ENCODE results near the gene NPEPL1. TPM values are rescaled to one million over a fixed set of nuclear protein-coding genes. Genes with fewer than 3 reads are reported as not detected.

Gene NPEPL1
- total RNA-seq, 2 donors from 2014 or later: 31.4 to 38.2 TPM

DNA sequence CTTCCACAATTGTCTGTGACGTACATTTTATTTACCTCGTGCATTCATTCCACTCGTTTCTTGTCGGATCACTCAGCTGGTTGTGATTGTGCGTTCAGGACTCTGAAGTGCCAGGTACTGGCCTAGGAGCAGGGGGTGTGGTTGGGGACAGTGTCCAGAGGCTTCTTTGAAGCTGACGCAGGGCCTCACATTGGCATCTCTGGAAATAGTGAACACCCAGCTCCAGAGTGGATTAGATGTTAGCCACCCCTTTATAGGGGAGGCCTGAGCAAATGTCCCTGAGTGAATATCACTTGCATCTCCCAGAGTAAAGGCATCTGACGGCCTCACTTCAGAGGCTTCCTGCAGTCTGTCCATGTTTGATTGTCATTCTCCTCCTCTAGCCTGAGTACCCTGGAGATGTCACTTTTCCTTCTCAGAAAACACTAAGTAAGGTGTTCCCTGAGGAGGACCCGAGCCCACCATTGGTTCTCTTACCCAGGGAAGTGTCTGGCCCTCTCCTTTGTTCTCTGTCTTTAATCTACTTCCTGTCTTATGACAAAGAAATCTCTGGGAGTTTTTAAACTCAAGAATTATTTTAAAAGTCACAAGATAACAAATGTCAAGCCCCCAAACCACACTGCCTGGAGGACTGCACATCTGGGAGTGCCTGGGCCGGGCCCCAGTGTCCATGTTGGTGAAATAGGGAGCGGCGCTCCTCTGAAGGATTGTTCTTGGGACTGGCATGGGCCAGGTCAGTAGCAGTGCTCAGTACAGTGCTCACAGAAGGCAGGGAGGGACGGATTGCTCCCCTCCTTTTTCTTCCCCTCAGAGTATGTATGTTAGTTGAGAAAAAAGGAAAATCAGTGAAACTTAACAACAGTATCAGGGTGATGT, 30.8 kb upstream of the NPEPL1 start:
- no peak for DNase-seq
- H3K4me3 ChIP-seq: no peak overlapping the region
- 83 to 90% methylated on average over 11 to 12 of the region's 12 CpGs for WGBS, 2 donors
- TF ChIP-seq, protein P1, sequence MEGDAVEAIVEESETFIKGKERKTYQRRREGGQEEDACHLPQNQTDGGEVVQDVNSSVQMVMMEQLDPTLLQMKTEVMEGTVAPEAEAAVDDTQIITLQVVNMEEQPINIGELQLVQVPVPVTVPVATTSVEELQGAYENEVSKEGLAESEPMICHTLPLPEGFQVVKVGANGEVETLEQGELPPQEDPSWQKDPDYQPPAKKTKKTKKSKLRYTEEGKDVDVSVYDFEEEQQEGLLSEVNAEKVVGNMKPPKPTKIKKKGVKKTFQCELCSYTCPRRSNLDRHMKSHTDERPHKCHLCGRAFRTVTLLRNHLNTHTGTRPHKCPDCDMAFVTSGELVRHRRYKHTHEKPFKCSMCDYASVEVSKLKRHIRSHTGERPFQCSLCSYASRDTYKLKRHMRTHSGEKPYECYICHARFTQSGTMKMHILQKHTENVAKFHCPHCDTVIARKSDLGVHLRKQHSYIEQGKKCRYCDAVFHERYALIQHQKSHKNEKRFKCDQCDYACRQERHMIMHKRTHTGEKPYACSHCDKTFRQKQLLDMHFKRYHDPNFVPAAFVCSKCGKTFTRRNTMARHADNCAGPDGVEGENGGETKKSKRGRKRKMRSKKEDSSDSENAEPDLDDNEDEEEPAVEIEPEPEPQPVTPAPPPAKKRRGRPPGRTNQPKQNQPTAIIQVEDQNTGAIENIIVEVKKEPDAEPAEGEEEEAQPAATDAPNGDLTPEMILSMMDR (IDR thresholded peaks at IDR 0.05): no peak
- TF ChIP-seq POLR2A (IDR thresholded peaks at IDR 0.05): no peak
- H3K9me3 ChIP-seq: no peaks in the 10 kb centered on the region
- H3K27ac ChIP-seq: no peak overlapping the region
- H3K4me1 ChIP-seq: peaks cover 15% of the 10 kb centered on the region
- H3K27me3 ChIP-seq: no peaks in the 10 kb centered on the region
- ATAC-seq: no peak
- peaks cover 0 to 6% of the 10 kb centered on the region in 2 donors for H3K36me3 ChIP-seq (replicated peaks in 1 of 2; ENCODE audit: insufficient read depth in 1 of 2, low read depth in 2 of 2)
- intact Hi-C loops (cut with DNase I): no loop called here

DNA sequence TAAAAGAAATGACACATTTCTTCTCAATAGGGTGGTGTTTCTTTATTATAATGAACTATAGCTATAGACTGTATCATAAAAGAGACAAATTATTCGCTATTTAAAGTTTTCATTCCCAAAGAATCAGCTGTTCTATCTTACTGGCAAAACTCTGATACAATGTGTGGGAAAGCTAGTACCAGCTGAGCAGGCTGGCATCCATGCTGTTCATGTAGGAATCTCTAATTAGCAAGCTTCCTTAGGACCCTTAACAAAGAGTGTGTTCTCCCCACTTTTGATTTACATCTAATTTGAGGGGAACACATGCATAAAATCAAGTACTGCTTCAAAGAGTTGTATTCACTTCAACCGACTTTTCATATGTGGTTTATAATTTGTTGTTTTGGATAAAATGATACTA, 28.3 kb upstream of the NPEPL1 start:
- no peaks in the 10 kb centered on the region for H3K9me3 ChIP-seq
- intact Hi-C loops (cut with DNase I): no loop called here
- no peak for ATAC-seq

DNA sequence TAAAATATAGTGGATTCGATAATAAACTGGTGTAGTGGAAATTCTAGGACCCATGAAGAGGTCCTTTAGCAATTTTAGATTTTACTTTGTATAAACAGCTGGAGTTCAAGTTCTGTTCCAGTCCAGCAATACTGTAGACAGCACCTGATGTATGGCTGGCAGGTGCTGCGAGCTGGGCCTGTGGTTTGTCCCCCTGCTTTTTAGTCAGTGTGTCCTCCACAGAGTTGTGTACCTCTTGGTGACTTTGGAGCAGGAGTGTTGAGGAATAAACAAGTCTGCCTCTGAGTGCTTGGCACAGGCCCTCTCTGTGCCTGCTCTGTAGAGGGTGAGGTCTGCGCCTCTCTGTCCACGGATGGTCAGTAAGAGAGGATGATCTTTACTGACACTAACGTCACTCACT, 27.7 kb upstream of the NPEPL1 start:
- no peak for DNase-seq
- Histone ChIP-seq H3K27ac (no peak overlapping the region), H3K4me3 (no peak overlapping the region), H3K9me3 (no peaks in the 10 kb centered on the region), H3K27me3 (no peaks in the 10 kb centered on the region), H3K4me1 (no peaks in the 10 kb centered on the region), H3K36me3 (replicated peaks in 1 of 2; ENCODE audit: insufficient read depth in 1 of 2, low read depth in 2 of 2) (peaks cover 0 to 12% of the 10 kb centered on the region in 2 donors)
- intact Hi-C loops (cut with DNase I): no loop called here
- no peak for ATAC-seq
- no peak for TF ChIP-seq POLR2A (IDR thresholded peaks at IDR 0.05)
- TF ChIP-seq, protein P1 (IDR thresholded peaks at IDR 0.05): no peak
- WGBS, 2 donors: 87 to 92% methylated on average over 5 of the region's 5 CpGs

More for the DNA sequence above, 28.3 kb upstream of the NPEPL1 start:
- WGBS, 2 donors: 82 to 90% methylated on average over 2 of the region's 2 CpGs
- TF ChIP-seq, protein P1 (IDR thresholded peaks at IDR 0.05): no peak
- TF ChIP-seq POLR2A (IDR thresholded peaks at IDR 0.05): no peak
- H3K27ac ChIP-seq: no peak overlapping the region
- peaks cover 0 to 11% of the 10 kb centered on the region in 2 donors for H3K36me3 ChIP-seq (replicated peaks in 1 of 2; ENCODE audit: insufficient read depth in 1 of 2, low read depth in 2 of 2)
- no peaks in the 10 kb centered on the region for H3K4me1 ChIP-seq
- H3K27me3 ChIP-seq: no peaks in the 10 kb centered on the region
- no peak overlapping the region for H3K4me3 ChIP-seq
- no peak for DNase-seq

DNA sequence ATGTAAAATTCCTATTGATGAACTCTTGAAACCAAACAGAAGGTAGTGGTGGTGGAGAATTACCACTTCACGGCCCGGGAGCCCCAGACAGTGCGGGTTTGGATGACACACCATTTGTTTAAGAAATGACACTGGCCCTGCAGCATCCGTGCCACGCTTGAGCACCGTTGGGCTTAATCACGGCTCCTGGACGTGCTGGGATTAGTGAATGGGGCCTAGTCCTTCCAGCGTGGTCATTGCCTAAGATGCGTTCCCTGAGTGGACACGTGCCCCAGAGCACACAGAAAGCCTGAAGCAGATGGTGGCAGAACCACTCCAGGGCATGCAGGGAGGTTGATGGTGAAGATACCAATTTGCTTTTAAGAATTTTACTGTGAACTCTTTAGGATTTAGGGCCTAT, 27.0 kb upstream of the NPEPL1 start:
- WGBS, 2 donors: 77 to 88% methylated on average over 8 to 11 of the region's 11 CpGs
- Histone ChIP-seq H3K4me1 (no peaks in the 10 kb centered on the region), H3K4me3 (no peak overlapping the region), H3K36me3 (replicated peaks in 1 of 2; ENCODE audit: insufficient read depth in 1 of 2, low read depth in 2 of 2) (peaks cover 0 to 15% of the 10 kb centered on the region in 2 donors), H3K9me3 (no peaks in the 10 kb centered on the region), H3K27ac (no peak overlapping the region), H3K27me3 (no peaks in the 10 kb centered on the region)
- DNase-seq: peak in 3 of 4 donors; percentile 21 to 30 (median 21)
- TF ChIP-seq, protein P1 (IDR thresholded peaks at IDR 0.05): no peak
- no peak for TF ChIP-seq POLR2A (IDR thresholded peaks at IDR 0.05)
- no peak for ATAC-seq
- intact Hi-C loops (cut with DNase I): no loop called here
